GM19099 (cell line): ENCODE data around the gene HNF1A.

Experiments used
- POLR2A ChIP-seq: IDR thresholded peaks from 3 replicates; pipeline ENCODE4 v1.6.1; 2011; ENCODE audit warnings: low read depth; ENCODE audit not compliant: insufficient read length; ENCODE audit errors: extremely low read depth

HNF1A gene

GRCh38 chr12:120979220-120979861 lies 998 bp downstream of the HNF1A start:
- no peak for TF ChIP-seq POLR2A

DNA sequence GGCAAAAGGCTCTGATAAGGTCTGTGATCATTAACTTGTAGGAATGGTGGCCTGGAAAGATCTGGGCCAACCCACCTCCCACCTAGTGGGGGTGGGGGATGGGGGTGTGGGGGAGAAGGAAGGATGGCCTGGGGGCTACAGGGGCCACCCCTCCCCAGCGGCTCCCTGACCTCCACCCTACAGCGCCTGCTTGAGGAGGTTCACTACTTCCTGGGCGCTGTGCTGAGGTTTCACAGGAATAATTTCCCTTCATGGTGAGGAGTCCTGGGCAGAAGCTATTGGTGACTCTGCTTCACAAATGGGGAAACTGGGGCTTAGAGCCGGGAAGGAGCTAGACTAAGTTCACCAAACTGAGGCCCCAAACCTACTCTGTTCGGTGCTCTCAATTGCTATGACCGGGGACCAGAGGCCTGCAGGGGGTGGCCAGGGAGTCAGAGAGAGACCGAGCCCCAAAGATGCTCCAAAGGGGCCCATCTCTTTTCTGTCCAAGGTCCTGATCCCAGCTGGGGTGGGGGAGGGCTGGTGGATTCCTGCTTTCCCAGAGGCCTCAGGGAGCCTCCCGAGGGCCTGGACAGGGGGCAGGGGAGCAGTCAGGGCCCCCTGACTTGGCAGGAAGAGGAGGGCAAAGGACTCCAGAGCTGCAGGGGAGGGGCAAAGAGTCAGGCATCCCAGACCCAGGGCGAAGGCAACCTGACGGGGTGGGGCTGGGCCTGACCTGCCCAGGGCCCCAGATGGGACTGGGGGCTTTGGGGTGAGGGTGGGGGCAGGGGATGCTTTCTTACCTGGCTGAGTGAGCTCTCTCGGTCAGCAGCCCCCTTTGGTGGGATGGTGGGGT lies 1.7 kb downstream of the HNF1A start:
- no peak for TF ChIP-seq POLR2A

- no peak for TF ChIP-seq POLR2A
These were observed 2.5 kb downstream of the HNF1A start for GRCh38 chr12:120980800-120981368.

- no peak for TF ChIP-seq POLR2A
These were observed 3.1 kb downstream of the HNF1A start for GRCh38 chr12:120981407-120981941.

DNA sequence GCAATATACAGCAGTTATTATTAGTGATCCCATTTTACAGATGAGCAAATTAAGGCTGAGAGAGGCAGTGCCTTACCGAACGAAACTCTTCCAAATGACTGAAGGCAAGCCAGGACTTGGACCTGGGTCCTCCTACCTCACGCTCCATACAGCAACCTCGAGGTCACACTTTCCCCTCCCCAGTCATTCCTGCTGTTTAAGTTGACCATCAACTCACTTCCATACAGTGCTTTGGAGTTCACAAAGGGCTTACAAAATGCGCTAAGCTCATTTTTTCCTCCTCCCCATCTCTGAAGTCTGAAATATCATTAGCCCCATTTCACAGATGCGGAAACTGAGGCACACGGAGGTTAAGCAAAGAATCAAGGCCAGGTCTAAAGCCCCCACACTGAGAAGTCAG lies 4.3 kb downstream of the HNF1A start:
- TF ChIP-seq POLR2A = no peak

DNA sequence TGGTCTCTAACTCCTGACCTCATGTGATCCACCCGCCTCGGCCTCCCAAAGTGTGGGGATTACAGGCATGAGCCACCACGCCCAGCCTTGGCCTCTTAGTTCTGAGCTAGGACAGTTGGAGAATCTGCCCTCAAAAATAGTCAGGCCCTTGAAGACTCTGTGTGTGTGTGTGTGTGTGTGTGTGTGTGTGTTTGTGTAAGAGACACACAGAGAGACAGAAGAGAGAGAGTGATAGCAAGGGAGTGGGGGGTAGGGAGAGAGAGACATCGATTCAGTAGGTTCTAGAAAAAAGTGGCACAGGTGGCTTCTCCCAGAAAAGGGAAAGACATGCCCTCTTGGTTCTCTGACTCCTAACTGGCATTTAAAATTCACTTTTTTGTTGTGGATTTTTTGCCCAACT lies 5.4 kb downstream of the HNF1A start:
- TF ChIP-seq POLR2A = no peak

- TF ChIP-seq POLR2A = no peak
These were observed 6.1 kb downstream of the HNF1A start for GRCh38 chr12:120984351-120984898.

GRCh38 chr12:120988234-120988633 lies 9.9 kb downstream of the HNF1A start:
- TF ChIP-seq POLR2A = no peak

DNA sequence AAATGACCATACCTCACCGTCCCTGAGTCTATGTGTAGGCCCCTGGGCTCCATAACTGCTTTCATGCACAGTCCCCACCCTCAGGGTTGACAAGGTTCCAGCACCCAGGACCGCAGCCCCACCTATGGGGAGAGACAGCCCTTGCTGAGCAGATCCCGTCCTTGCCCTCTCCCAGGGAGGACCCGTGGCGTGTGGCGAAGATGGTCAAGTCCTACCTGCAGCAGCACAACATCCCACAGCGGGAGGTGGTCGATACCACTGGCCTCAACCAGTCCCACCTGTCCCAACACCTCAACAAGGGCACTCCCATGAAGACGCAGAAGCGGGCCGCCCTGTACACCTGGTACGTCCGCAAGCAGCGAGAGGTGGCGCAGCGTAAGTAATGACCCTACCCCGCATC lies 10.3 kb downstream of the HNF1A start:
- TF ChIP-seq POLR2A = no peak

GRCh38 chr12:120989687-120990086 lies 11.3 kb downstream of the HNF1A start:
- no peak for TF ChIP-seq POLR2A

GRCh38 chr12:120990487-120991055 lies 12.2 kb downstream of the HNF1A start:
- no peak for TF ChIP-seq POLR2A

- TF ChIP-seq POLR2A = no peak
These were observed 13.6 kb downstream of the HNF1A start for GRCh38 chr12:120991965-120992364.

- no peak for TF ChIP-seq POLR2A
These were observed 14.6 kb downstream of the HNF1A start for GRCh38 chr12:120992989-120993388.

- TF ChIP-seq POLR2A = no peak
These were observed 15.2 kb downstream of the HNF1A start for GRCh38 chr12:120993496-120993895.

DNA sequence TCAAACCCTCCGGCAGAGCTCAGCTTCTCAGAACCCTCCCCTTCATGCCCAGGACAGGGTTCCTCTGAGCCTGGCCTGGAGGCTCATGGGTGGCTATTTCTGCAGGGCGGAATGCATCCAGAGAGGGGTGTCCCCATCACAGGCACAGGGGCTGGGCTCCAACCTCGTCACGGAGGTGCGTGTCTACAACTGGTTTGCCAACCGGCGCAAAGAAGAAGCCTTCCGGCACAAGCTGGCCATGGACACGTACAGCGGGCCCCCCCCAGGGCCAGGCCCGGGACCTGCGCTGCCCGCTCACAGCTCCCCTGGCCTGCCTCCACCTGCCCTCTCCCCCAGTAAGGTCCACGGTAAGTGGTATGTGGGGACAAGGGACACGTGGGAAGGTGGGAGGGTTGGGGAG lies 15.7 kb downstream of the HNF1A start:
- TF ChIP-seq POLR2A = no peak

DNA sequence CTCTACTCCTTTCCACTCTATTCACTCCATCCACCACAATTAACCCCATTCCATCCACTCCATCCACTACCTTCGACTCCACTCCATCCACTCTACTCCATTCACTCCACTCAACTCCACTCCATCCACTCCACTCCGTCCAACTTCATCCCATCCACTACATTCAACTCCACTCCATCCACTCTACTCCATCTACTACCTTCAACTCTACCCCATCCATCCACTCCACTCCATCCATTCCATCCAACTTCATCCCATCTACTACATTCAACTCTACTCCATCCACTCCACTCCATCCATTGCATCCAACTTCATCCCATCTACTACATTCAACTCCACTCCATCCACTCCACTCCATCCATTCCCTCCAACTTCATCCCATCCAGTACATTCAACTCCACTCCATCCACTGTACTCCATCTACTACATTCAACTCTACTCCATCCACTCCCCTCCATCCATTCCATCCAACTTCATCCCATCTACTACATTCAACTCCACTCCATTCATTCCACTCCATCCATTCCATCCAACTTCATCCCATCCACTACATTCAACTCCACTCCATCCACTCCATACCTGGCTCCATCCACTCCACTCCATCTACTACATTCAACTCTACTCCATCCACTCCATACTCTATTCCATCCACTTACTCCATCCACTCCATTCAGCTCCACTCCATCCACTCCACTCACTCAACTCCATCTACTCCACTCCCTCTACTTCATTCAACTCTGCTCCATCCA lies 16.4 kb downstream of the HNF1A start:
- no peak for TF ChIP-seq POLR2A
